GM19452 (cell line): ENCODE results near the gene FOXC2.

Experiments
- ATAC-seq: cut with Tn5 transposase; IDR thresholded peaks from one replicate; pipeline ENCODE4 v1.9.1; 2021; ENCODE audit not compliant: unreplicated experiment

The FOXC2 gene

GRCh38 chr16:86571530-86571915, 4.9 kb downstream of the FOXC2 start:
- ATAC-seq, result no peak

DNA sequence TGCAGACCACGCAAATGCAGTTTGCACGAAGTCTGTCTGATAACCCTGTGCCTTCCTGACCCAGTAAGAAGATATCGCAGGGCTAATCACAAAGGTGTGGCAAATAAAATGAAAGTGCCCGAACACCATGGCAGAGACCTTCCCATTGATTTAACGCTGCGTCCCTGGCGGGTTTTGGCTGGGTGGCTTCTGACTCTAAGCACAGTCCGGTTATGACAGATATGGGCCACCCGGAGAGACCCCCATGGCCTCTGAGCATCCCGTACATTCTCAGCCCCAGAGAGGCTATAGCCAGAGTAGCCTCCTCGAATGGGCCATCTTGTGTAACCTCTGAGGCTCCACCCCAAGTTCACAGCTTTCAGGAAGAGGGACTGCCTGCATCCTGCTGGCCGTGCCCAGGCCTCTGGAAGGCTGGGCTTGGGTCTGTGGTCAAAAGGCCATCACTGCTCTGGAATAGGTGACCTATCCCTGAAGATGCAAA, 5.5 kb downstream of the FOXC2 start:
- ATAC-seq, result no peak

GRCh38 chr16:86572606-86573005, 6.0 kb downstream of the FOXC2 start:
- no peak for ATAC-seq

- no peak for ATAC-seq
These were observed 6.6 kb downstream of the FOXC2 start for GRCh38 chr16:86573215-86573614.

- no peak for ATAC-seq
These were observed 7.2 kb downstream of the FOXC2 start for GRCh38 chr16:86573646-86574508.

DNA sequence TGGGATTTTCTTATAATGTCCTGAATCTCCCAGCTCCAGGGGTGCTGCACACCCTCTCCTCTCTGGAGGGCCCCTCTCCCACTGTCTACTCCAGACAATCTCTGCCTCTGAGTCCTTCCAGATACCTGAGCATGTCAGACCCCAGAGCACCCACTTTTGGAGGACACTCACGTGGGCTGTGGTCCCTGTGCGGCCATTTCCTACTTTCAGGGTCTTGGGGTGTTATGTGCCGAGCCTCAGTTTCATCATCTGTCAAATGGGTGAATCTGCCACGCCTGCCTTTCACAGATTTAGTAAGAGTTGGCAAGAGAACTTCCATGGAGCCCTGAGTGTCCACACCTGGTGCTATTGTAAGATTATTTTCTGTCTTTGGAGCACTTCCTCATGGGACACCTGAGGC, 8.0 kb downstream of the FOXC2 start:
- ATAC-seq, result no peak

GRCh38 chr16:86575095-86575685, 8.6 kb downstream of the FOXC2 start:
- ATAC-seq, result no peak

GRCh38 chr16:86575754-86576557, 9.3 kb downstream of the FOXC2 start:
- ATAC-seq, result no peak

DNA sequence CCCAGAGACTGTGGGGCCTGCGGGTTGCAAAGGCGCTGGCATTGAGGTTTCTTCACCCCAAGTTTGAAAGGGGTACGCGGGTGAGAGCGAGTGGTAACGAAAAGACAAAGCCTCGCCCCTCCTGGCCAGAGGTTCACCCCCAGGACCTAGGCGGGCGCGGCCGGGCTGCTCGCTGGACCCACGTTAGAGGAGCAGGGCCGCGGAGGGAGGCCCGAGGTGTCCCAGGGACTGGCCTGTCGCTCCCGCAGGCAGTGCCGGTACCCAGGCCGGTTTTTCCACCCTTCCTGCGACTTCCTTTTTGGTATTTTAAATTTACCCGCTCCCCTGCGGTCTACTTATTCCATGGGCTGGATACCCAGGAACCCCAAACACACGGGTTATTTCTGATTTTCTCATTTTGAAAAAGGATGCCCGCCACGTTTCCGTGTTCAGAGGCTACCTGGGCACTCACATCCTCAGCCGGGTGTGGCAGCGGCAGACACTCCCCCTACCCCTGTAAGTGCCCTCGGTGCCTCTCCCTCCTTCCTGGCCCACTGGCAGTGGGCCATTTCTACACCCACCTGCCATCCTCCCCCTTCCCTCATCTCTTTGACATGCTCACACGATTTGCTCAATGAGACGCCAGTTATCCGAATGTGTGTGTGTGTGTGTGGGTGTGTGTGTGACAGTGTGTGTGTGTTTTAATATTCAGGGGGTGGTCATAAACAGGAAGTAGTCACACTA, 10.1 kb downstream of the FOXC2 start:
- ATAC-seq, result no peak

- ATAC-seq, result no peak
These were observed 10.8 kb downstream of the FOXC2 start for GRCh38 chr16:86577314-86577971.

DNA sequence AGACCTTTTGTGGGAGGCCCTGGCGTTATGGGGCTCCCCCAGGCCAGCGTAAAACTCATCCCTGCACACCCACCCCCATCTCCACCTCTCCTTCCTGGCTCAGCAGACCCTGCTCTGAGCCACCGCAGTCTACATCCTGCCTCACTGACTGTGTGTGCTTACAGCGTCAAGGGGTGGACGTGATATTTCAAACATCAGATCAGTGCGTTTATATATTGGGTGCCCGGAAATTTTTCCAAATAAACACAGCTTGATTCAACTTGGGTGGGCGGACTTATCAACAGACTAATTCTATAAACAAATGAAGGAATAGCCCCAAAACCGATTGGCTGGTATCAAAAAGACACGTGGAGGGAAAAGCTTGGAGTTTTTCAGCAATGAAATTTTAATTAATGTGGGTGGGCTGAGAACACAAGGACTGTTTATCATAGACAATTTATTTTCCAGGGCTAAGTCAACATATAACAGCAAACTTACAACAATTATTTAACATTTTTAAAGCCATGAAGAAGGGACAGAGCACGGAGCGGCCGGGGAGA, 11.5 kb downstream of the FOXC2 start, which contains the start of gene FOXL1:
Gene FOXL1 (plus strand): TSS at position 489 of the 539 bp plus-strand sequence. CDS start 175 bp downstream, outside the sequence.
- ATAC-seq, result no peak

- ATAC-seq, result no peak
These were observed 12.1 kb downstream of the FOXC2 start for GRCh38 chr16:86578611-86579267.

- ATAC-seq, result no peak
These were observed 12.8 kb downstream of the FOXC2 start for GRCh38 chr16:86579268-86580062.

GRCh38 chr16:86580063-86580790, 13.6 kb downstream of the FOXC2 start:
- no peak for ATAC-seq

GRCh38 chr16:86580791-86581170, 14.2 kb downstream of the FOXC2 start:
- no peak for ATAC-seq

DNA sequence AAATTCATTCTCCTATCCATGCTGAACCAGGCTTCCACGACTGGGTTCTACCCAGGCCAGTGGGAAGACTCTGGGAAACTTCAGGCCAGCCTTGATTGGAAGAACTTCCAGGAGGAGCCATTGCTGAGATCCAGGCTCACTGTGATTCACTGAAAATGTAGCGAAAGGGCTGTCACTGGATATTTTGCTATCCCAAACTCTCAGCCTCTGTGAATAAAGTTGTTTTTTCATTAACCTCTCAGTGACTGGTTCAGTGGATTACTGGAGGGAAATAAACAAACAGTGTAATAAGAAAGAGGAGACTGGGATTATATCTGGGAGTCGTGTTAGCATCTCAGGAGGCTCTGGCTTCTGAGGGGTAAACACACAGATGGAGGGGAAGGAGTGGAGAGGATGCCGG, 14.8 kb downstream of the FOXC2 start:
- no peak for ATAC-seq

DNA sequence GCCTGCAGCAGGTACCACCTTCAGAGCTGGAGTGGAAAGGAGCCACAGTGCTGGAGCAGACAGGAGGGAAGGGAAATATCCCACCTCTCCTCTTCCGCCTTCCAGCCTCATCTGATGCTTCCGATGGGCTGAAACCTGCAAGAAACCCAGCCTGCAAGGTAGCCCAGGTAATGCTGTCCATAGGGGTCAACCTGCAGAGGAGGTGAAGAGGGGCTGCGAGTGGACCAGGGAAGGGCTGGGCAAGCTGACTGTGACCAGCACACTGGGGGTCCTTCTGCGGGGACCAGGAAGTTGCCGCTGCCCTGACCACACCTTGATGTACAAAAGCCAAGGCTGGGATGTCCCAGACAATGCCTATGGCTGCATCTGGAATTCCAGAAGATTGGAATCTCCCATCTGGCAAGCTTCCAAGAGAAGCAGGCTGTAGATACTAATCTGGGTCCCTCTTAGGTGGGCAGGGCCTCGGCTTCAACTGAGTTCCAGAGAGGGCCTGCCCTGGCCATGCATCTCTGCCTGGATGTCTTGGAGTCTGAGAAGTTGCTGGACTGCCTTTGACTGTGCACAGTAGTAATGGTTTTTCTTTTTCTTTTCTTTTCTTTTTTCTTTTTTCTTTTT, 17.5 kb downstream of the FOXC2 start:
- no peak for ATAC-seq
